ENCODE data around the gene DSCAML1. TPM values are rescaled to one million over a fixed set of nuclear protein-coding genes. Genes with fewer than 3 reads are reported as not detected.

DSCAML1 gene
- total RNA-seq, 1 experiment from 2014 or later = 0.90 TPM

DNA sequence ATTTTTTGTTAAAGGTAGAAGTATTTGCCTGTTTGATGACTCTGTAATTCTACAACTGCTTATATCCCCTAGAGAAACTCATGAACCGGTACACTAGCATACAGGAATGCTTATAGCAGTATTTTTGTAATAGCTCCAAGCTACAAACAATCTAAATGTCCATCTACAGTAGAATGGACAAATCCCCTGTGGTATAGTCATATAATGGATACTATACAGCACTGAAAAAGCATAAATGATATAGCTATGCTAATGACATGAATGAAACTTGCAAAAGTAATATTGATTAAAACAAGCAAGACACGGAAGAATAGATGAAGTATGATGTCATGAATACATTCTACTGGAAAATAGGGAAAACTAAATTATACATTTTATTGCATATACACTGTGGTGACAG is 326.4 kb downstream of the DSCAML1 start:
- POLR2A ChIA-PET = no interaction called here
- TF ChIP-seq TCF7 (CRISPR knock-in tag; IDR thresholded peaks at IDR 0.05; ENCODE audit: low read depth) (no peak), MXD4 (CRISPR knock-in tag; IDR thresholded peaks at IDR 0.05; ENCODE audit: borderline replicate concordance) (no peak), ZNF671 (CRISPR knock-in tag; IDR thresholded peaks at IDR 0.05) (no peak), ZNF416 (CRISPR knock-in tag; IDR thresholded peaks at IDR 0.05) (no peak), ZNF232 (CRISPR knock-in tag; IDR thresholded peaks at IDR 0.05) (no peak), ETV6 (CRISPR knock-in tag; IDR thresholded peaks at IDR 0.05) (no peak), JUN (CRISPR knock-in tag; IDR thresholded peaks at IDR 0.05) (no peak), ZNF138 (CRISPR knock-in tag; conservative IDR thresholded peaks at IDR 0.05) (no peak), NFE2L1 (CRISPR knock-in tag; IDR thresholded peaks at IDR 0.05) (no peak)
- TF ChIP-seq, protein P1, sequence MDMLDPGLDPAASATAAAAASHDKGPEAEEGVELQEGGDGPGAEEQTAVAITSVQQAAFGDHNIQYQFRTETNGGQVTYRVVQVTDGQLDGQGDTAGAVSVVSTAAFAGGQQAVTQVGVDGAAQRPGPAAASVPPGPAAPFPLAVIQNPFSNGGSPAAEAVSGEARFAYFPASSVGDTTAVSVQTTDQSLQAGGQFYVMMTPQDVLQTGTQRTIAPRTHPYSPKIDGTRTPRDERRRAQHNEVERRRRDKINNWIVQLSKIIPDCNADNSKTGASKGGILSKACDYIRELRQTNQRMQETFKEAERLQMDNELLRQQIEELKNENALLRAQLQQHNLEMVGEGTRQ (CRISPR knock-in tag; IDR thresholded peaks at IDR 0.05) = no peak
- TF ChIP-seq, protein P2, sequence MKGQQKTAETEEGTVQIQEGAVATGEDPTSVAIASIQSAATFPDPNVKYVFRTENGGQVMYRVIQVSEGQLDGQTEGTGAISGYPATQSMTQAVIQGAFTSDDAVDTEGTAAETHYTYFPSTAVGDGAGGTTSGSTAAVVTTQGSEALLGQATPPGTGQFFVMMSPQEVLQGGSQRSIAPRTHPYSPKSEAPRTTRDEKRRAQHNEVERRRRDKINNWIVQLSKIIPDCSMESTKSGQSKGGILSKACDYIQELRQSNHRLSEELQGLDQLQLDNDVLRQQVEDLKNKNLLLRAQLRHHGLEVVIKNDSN (CRISPR knock-in tag; IDR thresholded peaks at IDR 0.05) = no peak
- TF ChIP-seq, protein P3, sequence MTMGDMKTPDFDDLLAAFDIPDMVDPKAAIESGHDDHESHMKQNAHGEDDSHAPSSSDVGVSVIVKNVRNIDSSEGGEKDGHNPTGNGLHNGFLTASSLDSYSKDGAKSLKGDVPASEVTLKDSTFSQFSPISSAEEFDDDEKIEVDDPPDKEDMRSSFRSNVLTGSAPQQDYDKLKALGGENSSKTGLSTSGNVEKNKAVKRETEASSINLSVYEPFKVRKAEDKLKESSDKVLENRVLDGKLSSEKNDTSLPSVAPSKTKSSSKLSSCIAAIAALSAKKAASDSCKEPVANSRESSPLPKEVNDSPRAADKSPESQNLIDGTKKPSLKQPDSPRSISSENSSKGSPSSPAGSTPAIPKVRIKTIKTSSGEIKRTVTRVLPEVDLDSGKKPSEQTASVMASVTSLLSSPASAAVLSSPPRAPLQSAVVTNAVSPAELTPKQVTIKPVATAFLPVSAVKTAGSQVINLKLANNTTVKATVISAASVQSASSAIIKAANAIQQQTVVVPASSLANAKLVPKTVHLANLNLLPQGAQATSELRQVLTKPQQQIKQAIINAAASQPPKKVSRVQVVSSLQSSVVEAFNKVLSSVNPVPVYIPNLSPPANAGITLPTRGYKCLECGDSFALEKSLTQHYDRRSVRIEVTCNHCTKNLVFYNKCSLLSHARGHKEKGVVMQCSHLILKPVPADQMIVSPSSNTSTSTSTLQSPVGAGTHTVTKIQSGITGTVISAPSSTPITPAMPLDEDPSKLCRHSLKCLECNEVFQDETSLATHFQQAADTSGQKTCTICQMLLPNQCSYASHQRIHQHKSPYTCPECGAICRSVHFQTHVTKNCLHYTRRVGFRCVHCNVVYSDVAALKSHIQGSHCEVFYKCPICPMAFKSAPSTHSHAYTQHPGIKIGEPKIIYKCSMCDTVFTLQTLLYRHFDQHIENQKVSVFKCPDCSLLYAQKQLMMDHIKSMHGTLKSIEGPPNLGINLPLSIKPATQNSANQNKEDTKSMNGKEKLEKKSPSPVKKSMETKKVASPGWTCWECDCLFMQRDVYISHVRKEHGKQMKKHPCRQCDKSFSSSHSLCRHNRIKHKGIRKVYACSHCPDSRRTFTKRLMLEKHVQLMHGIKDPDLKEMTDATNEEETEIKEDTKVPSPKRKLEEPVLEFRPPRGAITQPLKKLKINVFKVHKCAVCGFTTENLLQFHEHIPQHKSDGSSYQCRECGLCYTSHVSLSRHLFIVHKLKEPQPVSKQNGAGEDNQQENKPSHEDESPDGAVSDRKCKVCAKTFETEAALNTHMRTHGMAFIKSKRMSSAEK (CRISPR knock-in tag; IDR thresholded peaks at IDR 0.05; ENCODE audit: borderline replicate concordance) = no peak
- TF ChIP-seq, protein P4, sequence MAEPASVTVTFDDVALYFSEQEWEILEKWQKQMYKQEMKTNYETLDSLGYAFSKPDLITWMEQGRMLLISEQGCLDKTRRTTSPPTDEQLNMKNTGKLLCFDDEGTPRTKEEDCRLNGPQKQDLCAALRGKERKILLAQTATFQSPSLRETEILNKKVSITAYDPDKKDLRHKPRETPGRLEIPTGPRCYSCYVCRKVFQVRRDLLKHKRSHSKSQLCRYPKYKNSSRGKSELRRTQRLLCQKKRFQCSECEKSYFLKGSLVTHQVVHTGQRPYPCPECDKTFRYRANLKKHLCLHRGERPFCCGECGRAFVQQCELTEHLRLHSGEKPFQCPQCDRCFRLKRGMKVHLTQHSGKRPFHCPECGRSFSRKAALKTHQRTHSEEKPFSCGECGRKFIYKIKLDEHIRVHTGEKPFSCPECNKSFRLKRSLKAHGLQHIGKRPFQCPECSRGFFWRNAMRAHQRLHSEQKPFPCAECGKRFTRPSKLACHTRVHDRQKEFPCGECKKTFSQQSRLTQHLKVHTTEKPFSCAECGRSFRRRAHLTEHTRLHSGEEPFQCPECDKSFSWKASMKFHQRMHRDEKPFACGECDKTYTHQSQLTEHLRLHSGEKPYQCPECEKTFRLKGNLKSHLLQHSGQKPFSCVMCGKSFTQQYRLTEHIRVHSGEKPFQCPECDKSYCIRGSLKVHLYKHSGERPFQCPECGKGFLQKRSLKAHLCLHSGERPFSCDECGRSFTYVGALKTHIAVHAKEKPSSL (CRISPR knock-in tag; conservative IDR thresholded peaks at IDR 0.05) = no peak
- TF ChIP-seq, protein P5, sequence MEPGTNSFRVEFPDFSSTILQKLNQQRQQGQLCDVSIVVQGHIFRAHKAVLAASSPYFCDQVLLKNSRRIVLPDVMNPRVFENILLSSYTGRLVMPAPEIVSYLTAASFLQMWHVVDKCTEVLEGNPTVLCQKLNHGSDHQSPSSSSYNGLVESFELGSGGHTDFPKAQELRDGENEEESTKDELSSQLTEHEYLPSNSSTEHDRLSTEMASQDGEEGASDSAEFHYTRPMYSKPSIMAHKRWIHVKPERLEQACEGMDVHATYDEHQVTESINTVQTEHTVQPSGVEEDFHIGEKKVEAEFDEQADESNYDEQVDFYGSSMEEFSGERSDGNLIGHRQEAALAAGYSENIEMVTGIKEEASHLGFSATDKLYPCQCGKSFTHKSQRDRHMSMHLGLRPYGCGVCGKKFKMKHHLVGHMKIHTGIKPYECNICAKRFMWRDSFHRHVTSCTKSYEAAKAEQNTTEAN (CRISPR knock-in tag; IDR thresholded peaks at IDR 0.05) = no peak
- DNase-seq (ENCODE audit: low spot score) (no peak), ATAC-seq (no peak)
- Mint-ChIP-seq H3K36me3 (no peaks in the 10 kb centered on the region), H3K27me3 (ENCODE audit: low read depth) (peaks cover 2% of the 10 kb centered on the region), H3K27ac (no peak overlapping the region), H3K4me1 (peaks cover 30% of the 10 kb centered on the region), H3K4me3 (no peak overlapping the region), H3K9me3 (peaks cover 3% of the 10 kb centered on the region; the same call in 1 of the 2 replicates)
- CTCF ChIA-PET = interaction anchor here (5.8 kb wide), 1 partner anchor 44 kb away, joined by 39 read pairs; no protein-coding TSS in a partner anchor

DNA sequence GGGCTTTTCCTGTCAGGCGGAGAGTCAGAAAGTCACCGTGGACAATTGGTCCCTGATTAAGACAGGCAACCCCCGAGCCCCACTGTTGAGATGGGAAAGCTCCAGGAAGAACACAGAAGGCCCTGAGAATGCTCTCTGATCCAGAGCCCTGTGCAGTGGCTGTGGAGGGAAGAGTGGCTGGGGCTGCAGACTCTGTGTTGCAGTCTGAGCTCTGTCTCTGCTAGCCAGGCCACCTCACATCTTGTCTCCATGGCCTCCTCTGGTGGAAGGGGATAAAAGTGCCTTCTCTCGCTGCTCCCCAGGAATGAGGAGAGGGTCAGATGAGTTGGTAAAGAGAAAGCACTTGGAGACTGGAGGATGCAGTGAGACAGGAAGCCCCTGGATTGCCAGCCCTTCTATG is 328.1 kb downstream of the DSCAML1 start:
- Mint-ChIP-seq H3K36me3 (no peaks in the 10 kb centered on the region), H3K4me3 (no peak overlapping the region), H3K4me1 (peaks cover 20% of the 10 kb centered on the region), H3K9me3 (peaks cover 3% of the 10 kb centered on the region; the same call in 1 of the 2 replicates), H3K27ac (no peak overlapping the region), H3K27me3 (ENCODE audit: low read depth) (no peaks in the 10 kb centered on the region; the same call in 1 of the 2 replicates)
- CTCF ChIA-PET = interaction anchor here (0.6 to 4.6 kb wide), 17 partner anchors 9 to 152 kb away, joined by 3 to 51 read pairs (median 4); no protein-coding TSS in a partner anchor
- DNase-seq (ENCODE audit: low spot score) (peak; percentile 33), ATAC-seq (peak; percentile 79)
- POLR2A ChIA-PET = no interaction called here
- TF ChIP-seq TEAD1 (CRISPR knock-in tag; IDR thresholded peaks at IDR 0.05) (no peak), NFE2L1 (CRISPR knock-in tag; IDR thresholded peaks at IDR 0.05) (no peak)
- TF ChIP-seq, protein P1 (CRISPR knock-in tag; IDR thresholded peaks at IDR 0.05) = no peak
- TF ChIP-seq, protein P6, sequence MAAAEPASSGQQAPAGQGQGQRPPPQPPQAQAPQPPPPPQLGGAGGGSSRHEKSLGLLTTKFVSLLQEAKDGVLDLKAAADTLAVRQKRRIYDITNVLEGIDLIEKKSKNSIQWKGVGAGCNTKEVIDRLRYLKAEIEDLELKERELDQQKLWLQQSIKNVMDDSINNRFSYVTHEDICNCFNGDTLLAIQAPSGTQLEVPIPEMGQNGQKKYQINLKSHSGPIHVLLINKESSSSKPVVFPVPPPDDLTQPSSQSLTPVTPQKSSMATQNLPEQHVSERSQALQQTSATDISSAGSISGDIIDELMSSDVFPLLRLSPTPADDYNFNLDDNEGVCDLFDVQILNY (CRISPR knock-in tag; IDR thresholded peaks at IDR 0.05) = no peak
- TF ChIP-seq, protein P7, sequence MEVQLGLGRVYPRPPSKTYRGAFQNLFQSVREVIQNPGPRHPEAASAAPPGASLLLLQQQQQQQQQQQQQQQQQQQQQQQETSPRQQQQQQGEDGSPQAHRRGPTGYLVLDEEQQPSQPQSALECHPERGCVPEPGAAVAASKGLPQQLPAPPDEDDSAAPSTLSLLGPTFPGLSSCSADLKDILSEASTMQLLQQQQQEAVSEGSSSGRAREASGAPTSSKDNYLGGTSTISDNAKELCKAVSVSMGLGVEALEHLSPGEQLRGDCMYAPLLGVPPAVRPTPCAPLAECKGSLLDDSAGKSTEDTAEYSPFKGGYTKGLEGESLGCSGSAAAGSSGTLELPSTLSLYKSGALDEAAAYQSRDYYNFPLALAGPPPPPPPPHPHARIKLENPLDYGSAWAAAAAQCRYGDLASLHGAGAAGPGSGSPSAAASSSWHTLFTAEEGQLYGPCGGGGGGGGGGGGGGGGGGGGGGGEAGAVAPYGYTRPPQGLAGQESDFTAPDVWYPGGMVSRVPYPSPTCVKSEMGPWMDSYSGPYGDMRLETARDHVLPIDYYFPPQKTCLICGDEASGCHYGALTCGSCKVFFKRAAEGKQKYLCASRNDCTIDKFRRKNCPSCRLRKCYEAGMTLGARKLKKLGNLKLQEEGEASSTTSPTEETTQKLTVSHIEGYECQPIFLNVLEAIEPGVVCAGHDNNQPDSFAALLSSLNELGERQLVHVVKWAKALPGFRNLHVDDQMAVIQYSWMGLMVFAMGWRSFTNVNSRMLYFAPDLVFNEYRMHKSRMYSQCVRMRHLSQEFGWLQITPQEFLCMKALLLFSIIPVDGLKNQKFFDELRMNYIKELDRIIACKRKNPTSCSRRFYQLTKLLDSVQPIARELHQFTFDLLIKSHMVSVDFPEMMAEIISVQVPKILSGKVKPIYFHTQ (CRISPR knock-in tag; IDR thresholded peaks at IDR 0.05) = no peak
